ENCODE measurements around the gene CPB1.

The CPB1 gene

DNA sequence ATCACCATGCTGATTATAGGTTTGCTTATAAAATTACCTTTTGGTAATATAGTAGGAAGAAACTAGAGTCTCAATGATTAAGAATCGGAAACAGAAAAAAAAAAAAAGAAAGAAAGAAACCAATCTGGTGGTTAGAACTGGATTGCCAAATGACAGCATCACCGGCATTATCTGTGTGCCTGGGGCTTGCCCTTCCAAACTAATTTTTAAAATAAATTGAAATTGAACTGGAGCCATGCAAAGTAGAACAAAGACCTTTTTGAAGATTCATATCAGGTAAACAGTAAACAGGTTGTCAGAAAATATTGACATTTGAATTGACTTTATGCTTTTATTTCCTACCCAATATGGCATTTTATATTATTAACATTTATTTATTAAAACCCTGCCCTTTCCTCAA lies 11.2 kb upstream of the CPB1 start:
- TF ChIP-seq, protein P1, sequence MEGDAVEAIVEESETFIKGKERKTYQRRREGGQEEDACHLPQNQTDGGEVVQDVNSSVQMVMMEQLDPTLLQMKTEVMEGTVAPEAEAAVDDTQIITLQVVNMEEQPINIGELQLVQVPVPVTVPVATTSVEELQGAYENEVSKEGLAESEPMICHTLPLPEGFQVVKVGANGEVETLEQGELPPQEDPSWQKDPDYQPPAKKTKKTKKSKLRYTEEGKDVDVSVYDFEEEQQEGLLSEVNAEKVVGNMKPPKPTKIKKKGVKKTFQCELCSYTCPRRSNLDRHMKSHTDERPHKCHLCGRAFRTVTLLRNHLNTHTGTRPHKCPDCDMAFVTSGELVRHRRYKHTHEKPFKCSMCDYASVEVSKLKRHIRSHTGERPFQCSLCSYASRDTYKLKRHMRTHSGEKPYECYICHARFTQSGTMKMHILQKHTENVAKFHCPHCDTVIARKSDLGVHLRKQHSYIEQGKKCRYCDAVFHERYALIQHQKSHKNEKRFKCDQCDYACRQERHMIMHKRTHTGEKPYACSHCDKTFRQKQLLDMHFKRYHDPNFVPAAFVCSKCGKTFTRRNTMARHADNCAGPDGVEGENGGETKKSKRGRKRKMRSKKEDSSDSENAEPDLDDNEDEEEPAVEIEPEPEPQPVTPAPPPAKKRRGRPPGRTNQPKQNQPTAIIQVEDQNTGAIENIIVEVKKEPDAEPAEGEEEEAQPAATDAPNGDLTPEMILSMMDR (IDR thresholded peaks at IDR 0.05; ENCODE audit: control insufficient read depth, extremely low read depth, insufficient read depth), result no peak
- H3K4me3 ChIP-seq (ENCODE audit: low read depth, low read length), result no peak overlapping the region
- DNase-seq (ENCODE audit: low read depth), result no peak

DNA sequence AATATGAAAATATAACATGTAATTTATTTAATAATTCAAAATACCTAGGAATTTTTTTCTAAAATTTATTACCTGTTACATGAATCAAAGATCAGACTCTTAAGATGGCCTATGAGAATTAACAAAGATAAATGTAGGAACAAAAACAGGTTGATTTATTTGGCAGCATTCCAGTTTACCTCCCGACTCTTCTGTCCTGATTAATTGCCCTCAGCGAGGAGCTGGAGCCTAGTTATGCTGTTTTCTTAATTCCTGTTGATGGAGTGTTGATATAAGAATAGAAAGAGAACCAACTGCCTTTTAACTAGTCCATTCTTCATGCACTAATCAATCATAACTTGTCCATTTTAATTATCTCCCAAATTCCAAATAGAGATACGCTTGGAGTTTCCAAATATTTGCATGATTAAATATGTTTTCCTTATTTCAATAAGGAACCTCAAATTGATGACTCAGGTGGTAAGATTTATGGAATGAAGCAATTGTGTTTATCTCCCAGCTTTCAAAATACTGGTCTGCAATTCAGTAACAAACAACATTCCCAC lies 10.6 kb upstream of the CPB1 start:
- DNase-seq (ENCODE audit: low read depth), result no peak
- TF ChIP-seq, protein P1 (IDR thresholded peaks at IDR 0.05; ENCODE audit: control insufficient read depth, extremely low read depth, insufficient read depth), result no peak
- H3K4me3 ChIP-seq (ENCODE audit: low read depth, low read length), result no peak overlapping the region

DNA sequence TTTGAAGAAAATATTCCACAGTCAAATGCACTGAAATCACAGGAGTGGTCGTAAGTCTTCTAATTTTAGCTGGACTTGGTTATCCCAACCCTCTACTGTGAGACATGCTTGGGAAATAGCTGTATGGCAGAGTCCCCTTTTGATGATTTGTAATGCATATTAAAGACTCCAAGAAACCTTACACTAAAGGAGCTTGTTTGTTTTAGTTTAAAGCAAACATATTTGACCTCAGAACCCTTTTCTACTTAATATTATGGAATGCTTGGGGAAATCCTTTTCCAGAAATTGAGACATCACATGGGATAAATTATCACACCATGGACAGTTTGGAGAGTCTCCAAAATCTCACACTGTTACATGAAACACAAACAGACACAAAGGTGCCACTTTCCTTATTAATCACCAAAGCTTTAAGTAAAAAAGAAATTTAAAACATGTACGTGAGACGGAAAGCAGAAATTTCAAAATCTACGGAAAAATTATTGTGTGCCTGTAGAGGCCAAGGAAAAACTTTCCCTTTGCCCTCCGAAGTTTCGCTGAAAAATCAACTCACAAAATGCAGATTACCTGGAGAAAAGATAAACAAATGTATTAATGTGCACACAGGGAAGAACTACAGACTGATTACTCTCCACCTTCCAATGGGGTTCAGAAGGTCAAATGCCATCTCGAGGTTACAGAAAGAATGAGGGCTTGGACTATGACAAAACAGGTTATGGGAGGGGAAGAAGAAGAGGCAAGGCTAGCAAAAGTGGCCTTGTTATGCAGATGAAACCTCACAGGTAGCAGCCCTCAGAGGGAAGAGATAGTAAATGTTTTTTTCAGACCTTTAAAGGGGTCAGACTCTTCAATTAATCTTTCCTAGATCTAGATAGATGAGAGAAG lies 7.0 kb upstream of the CPB1 start:
- TF ChIP-seq, protein P1 (IDR thresholded peaks at IDR 0.05; ENCODE audit: control insufficient read depth, extremely low read depth, insufficient read depth), result no peak
- DNase-seq (ENCODE audit: low read depth), result no peak
- no peak overlapping the region for H3K4me3 ChIP-seq (ENCODE audit: low read depth, low read length)

DNA sequence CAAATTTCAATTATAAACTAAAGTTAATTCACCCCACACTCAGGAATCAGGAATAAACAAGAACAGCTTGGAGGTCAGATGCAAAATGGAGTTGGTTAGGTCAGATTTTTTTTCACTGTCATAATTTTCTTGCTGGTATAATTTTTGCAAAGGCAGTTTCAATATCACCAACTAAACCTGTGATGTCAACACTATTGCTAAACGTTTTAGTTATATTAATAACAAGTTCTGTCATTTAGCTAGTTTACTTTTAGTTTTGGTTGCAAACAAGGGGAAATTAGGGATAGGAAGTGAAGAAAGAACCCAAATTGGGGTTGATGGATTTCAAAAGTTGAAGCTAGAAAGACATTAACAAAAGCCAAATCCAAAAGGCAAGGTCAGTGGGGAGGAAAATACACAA lies 4.6 kb upstream of the CPB1 start:
- DNase-seq (ENCODE audit: low read depth), result no peak
- TF ChIP-seq, protein P1 (IDR thresholded peaks at IDR 0.05; ENCODE audit: control insufficient read depth, extremely low read depth, insufficient read depth), result no peak
- no peak overlapping the region for H3K4me3 ChIP-seq (ENCODE audit: low read depth, low read length)

DNA sequence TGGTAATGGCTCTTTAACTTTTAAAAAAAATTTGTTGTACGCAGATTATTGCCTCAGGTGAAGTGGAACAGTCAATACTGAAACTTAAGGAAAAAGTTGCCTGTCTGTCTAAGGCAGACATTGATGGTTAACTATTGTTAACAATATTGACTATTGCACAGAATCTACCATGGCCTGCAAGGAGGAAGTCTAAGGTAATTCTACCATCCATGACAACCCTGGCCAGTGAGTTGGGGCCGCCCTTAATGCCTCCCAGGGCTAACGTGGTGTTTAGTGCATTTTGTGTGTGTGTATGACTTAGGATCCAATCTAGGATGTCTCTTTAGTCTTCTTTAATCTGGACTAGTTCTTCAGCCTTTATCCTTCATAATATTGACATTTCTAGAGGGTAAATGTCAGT lies 2.1 kb upstream of the CPB1 start:
- no peak overlapping the region for H3K4me3 ChIP-seq (ENCODE audit: low read depth, low read length)
- TF ChIP-seq, protein P1 (IDR thresholded peaks at IDR 0.05; ENCODE audit: control insufficient read depth, extremely low read depth, insufficient read depth), result no peak
- DNase-seq (ENCODE audit: low read depth), result no peak

DNA sequence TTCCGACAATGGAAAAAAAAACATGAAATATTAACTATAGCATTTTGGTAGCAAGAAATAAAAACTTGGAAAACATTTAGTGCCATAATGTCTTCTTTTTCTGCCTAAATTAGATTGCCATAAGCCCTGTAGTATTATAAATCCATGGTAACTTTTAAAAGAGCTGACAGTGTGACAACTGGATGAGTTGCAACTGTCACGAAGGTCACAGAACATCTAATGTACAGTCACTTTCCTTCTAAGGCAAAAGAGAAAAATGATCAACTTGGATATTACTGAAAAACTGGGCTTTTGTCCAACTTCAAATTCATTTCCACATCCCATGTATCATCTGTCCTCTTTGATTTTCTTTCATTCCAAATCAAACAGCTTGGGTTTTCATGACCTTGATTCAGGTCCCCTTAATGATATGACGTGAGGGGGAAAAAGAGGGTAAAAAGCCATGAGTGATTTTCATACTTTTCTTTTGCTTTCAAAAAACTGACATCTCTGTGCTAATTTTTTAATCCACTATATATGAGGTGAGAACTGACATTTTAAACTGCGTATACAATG lies 602 bp downstream of the CPB1 start:
- no peak for DNase-seq (ENCODE audit: low read depth)
- TF ChIP-seq, protein P1 (IDR thresholded peaks at IDR 0.05; ENCODE audit: control insufficient read depth, extremely low read depth, insufficient read depth), result no peak
- H3K4me3 ChIP-seq (ENCODE audit: low read depth, low read length), result no peak overlapping the region

Measured in LNCaP clone FGC (cell line).